Activated CD4-positive, alpha-beta T cell treated with anti-CD3 and anti-CD28 coated beads for 4 hours (primary cell): ENCODE results near the gene KHNYN.
"Not testable (repeated sequence)": the region's sequence is repeated elsewhere in the genome, so short reads cannot be mapped to it uniquely, and the experiment has no call there.

Experiments
- DNase-seq, 2 donors: peaks; one replicate each; pipeline ENCODE4 v3.0.0-alpha.2; 2020

Gene KHNYN

DNA sequence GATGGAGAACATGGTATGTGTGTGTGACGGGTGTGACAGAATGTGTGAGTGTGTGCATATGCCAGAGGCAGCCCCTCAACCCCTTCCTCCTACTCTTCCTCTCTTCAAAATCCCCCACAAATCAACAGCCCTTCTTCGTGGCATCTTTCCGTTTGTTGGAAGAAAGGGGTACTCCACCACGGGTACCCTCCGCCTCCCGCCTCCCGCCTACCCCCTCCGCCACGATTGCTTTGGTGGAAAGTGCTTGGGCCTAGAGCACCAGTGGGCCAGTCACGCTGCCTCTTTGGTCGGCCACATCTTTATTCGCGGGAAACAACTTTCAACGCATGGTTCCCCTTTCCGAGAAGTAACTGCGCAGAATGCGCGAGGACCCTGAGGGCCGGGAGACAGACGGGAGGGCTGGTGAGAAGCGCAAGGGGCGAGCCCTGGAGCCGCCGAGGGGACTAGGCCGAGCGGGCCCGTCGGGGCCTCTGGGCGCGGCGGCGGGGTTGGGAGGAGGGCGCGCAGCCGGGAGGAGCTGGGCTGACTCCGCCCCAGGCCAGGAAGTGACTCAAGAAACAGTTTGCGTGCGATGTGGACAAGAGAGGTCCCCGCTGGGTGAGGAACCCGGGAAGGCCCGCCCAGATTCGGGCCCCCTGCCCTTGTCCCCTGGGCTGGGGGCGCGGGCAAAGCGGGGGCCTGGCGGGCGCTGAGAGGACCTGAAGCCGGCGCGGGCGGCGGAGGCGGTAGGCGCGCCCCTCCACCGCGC is at the start of gene KHNYN, which contains the start of gene CBLN3:
TSS of gene KHNYN (plus strand) at position 560 of the 748 bp plus-strand sequence. CDS start 777 bp downstream, outside the sequence.
TSS of gene CBLN3 (minus strand) at position 274 of the 748 bp plus-strand sequence. CDS start 614 bp downstream, outside the sequence.
- peak; percentile 83 to 86 for DNase-seq

DNA sequence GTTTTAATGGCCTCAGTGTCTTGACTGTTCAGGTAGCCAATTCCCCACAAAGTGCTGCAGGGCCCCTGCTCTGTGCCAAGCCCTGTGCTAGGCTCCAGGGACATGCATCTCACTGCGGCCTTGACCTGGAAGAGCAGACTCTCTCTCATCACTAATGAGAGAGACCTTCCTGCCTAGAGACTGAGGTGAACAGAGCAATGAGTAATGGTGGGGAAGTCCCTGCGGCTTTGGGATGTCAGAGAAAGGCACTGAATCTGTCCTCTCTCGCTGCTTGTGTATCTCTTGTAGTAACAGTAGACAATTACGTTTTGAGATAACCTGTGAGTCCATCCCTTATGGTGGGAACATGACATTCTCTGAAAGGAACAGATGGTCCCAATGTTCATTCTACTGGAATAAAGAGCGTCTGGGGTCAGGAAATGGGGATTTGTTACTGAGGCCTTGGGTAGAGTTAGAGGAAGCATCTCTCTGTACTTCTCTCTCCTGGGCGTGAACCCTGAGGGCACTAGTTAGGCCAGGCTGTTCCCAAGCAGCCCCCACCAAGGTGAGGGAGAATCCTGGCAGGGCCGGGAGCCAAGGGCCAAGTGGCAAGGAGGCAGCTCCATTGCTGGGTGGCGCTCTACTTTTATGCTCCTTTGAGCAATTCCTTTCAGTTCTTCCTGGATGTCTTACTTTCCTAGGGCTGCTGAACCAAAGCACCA is 48.2 kb upstream of the KHNYN start:
- DNase-seq = no peak

DNA sequence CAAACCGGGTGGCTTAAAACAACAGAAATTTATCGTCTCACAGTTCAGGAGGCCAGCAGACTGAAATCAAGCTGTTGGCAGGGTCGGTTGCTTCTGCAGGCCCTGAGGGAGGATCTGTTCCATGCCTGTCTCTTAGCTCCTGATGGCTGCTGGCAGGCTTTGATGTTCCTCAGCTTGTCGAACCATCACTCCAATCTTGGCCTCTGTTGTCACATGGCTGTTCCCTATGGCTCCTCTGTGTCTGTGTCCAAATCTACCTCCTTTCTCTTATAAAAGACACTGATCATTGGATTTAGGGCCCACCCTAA is 47.7 kb upstream of the KHNYN start:
- no peak for DNase-seq

DNA sequence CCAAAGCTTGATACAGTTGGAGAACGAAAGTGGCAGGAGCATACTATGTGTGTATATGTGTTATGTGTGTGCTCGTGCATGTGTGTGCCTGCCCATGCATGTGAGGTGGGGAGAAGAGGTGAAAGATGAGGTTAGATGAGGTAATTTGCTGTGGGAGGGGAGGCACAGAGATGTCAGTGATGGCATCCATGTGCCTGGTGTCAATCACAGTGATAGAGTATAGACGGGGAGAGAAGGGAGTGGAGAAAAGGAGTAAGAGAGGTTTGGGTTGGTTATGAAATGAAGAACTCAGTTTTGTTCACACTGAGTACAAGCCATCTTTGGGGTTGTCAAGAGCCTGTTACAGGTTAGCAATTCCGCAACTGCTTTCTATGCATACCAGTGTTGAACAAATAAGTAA is 45.6 kb upstream of the KHNYN start:
- DNase-seq = no peak

DNA sequence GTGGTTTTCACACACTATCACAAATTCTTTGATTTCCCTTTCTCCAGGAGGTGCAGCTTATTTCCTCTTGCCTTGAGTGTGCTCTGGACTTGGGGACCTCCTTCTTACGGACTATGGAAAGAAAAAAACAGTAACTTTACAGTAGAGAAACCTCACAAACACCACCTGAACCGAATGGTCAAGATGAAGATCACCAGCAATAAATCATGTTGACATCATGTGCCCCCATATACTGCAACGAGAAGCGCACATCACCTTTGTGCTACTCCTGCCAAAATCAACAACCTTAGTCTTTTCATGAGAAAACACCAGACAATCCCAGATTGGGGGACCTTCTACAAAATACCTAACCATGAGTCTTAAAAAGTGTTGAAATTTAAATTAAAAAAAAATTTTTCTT is 44.2 kb upstream of the KHNYN start:
- no peak for DNase-seq

DNA sequence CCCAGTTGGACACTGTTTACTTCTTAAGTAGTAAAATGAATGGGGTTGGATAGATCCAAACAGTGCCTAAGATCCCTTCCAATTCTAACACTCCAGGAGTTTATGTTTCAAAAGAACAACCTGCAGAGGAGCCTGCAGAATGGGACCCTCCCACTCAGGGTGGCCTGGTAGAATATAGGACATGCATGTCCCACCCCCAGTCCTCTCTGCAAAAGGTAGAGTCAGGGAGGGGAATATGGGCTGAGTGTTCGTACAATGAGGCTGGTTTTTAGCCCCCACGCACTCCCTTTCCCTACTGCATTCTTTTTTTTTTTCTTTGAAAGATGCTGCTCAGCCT is 42.8 kb upstream of the KHNYN start:
- no peak for DNase-seq

DNA sequence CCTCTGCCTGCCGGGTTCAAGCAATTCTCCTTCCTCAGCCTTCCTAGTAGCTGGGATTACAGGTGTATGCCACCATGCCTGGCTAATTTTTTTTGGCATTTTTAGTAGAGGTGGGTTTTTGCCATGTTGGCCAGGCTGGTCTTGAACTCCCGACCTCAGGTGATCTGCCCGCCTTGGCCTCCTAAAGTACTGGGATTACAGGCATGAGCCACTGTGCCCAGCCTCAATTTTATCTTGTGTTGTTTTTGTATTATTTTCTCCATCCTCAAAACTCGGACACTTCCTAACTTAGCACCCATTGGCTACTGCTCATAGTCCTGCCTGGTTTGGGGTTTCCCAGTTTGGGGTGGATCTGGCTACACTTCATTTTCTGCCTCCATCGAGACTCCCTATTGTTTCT is 42.2 kb upstream of the KHNYN start:
- not testable (repeated sequence) for DNase-seq

DNA sequence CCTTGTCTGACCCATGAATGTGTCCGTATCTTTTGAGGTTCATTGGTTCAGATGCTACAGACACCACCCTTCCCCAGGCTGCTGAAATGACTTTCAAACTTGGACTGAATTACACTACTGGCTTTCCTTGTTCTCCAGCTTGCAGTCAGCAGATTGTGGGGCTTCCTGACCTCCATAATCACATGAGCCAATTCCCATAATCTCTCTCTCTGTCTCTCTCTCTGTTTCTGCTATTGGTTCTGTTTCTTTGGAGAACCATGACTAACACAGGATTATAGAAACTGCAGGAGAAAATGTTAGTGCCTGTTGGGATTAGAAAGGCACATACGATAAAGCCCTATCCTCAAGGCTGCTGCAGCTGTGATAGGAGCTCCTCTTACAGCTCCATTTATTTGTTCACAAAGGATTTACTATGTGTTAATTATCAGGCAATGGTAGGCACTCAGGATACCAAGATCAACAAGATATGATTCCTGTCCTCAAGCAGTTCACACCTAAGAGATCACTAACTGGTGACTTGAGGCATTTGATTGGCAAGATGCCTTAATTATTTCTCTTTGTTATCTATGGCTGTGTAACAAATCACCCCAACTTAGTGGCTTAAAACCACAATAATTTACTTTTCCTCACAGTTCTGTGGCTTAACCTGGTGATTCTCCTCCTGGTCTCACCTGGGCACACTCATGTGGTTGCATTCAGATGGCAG is 41.1 kb upstream of the KHNYN start:
- no peak for DNase-seq

DNA sequence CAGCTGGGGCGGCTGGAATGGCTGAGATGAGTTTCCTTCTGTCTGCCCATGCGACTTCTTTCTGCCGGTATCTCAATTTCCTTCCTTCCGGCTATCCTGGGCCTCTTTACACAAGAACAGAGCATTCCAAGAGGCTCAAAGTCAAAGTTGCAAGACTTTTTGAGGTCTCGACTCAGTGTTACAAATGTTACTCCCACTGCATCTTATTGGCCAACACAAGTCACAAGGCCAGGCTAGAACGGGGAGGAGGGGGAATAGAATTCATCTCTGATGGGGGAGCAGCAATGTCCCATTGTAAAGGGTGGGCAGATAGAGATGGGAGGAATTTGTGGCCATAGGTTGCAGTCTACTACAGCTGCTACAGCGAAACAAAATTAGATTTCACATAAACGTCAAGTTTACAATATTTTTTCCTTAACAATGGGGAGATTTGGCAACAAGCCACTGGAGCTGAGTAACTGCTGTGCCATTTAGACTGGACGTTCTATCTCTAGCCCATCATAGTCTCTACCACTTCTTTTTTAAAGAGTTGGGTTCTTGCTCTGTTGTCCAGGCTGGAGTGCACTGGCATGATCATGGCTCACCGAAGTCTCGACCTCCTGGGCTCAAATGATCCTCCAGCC is 40.4 kb upstream of the KHNYN start:
- no peak for DNase-seq

DNA sequence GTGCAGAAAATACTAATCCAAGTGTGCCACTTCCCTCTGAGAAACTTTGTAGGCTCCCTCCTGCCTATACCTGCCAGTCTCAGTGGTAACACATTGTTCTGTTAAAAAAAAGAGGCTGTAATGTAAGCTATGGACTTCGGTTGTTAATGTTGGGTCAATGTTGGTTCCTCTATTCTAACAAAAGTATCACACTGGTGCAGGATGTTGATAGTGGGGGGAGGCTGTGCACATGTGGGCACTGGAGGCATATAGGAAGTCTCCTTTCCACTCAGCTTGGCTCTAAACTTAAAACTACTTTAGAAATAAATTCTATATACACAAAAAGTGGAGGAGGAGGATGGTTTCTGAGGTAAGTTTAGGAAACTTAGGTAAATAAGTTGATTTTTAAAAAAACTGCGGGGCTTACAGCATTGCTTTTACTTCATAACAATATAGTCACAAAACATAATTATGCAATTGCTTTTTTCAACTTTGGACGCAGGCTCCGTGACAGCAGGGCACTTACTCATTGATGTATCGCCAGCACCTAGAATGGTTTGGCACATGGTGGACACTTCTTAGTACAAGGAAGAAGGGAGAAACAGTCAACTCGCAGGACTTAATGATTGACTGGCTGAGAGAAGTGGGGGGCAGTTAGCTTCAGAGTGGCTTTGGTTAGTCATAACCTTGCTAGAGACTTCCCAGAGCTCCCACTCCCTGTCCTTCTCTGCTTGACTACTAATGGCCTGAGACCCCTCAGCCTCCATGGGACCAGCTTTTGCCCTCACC is 38.9 kb upstream of the KHNYN start:
- no peak for DNase-seq

DNA sequence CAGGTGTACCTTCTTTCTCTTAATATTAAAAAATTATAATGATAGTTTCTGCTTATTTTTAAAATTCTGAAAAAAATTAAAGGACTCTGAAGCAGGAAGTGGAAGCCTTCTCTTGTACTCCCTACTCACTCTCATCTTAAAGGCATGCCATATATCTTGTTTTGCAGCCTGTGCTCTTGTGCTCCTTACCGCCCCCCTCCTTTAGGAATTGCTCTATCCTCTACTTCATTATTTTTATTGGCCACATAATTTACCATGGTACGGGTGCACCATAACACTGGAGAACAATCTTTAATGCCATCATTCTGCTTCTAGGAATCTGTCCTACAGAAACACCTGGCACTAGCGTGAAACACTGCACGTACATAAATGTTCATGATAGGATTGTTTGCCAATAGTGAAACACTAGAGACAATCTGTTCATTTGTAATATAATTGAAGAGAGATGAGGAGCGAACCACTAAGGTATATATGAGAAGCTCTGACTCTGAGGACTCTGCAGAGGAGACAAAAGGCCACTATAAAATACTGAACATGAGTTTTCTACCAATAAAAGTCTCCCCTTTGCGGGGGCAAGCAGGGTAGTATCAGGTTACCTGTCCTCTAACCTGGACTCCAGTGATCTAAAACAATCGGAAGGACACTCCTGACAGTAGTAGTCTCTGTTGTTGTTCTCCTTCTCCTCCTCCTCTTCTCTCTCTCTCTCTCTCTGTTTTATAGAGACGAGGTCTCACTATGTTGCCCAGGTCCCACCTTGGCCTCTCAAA is 37.2 kb upstream of the KHNYN start:
- no peak for DNase-seq

DNA sequence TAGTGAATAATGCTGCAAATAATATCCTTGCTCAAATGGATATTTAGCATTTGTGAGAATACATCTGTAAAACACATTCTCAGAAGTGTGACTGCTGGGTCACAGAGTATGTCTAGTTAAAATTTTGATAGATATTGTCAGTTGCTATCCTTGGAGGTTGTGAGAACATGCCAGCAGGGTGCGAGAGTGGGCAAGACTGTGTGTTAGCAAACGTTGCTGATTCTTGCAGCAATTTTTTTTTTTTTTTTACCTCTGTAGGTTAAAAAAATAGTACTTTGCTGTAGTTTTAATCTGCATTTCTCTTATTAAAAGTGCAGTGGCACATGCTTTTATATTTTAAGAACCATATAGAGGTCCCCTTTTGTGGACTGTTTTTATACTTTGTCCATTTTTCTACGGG is 35.5 kb upstream of the KHNYN start:
- no peak for DNase-seq

DNA sequence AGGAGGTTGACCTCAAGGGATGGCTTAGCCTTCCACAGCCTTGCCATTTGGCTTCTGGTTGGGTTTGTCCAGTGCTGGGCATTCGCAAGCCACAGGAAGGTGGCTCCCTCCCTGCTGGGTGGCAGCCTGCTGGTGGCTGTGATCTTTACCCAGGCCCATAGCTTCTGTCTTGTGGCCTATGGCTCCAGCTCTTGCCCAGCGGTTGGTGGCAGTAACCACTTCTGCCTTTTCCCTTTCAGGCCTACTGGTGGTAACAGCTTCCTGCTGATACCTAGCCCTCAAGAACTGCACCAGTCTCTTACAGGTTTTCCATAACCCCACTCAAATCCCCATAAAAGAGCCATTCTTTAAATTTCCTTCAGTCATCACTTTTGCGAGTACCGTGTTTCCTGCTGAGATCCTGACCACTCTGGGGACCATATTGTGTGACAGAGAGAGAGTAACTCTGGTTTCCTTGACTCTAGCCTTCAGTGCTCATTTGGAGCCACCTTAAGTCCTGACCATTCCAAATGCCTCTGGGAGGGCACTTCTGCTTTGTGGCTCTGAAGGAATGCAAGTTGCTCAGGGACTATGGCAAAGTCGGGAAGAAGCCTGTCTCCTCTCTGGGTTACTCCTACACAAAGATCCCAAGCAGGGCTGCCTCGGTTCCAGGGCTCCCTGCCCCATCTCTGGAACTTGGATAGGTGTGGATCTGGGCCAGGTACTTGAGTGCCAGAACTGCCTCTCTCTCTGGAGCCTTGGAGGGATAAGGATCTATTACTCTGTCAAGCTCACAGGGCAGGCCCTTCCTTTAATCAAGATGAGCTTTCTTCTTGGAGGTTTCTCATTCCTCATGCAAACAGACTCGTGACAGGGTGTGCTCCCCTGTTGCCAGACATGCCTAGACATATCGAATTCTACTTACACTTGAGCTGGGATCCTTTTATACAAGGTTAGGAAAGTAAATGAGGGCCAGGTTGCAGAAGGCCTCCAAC is 33.9 kb upstream of the KHNYN start:
- no peak for DNase-seq

DNA sequence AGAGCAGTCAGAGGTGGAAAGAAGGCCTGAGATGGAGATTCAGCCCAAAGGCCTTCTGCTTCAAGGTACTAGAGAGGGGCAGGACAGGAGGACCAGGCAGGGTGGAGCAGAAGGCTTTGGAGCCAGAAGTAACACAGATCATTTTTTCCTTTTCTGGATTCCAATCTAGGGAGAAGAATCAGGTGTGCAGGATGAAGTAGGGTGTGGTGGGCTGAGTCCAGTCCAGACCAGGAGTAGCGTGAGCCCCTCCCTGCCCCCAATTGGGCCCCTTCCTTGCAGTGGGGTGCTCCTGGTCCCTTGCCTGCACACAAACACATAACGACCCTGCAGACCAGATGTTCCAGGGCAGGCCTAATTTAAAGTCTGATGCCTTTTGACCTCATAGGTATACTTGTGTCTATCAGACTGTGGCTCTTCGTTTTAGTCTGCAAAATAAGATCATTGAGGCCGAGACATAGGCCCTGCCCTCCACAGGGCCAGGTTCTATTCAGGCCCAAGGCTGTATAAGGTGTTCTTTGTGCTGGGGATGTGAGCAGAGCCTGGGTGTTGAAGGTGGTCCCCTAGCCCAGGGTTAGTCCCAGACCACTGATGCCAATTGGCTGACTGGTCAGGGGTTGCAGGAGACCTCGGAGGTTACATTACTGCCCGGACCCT is 32.0 kb upstream of the KHNYN start:
- no peak for DNase-seq

DNA sequence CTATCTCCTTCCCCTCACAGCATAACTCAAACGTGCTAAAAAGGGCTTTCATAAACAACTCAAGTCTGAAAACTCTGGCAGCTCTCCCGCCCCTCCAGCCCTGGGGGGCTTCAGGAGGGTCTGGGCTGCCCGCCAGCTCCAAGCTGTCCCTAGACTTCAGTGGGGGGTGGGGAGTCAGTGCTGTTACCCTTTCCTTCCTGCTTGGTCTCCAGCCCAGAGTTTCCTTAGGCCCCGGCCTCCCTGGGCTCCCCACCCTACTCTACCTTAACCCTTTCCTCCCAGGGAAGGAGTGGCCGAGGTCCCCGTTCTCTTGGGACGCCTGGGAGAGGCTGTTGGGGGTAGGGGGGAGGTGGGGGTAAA is 31.5 kb upstream of the KHNYN start:
- no peak for DNase-seq

DNA sequence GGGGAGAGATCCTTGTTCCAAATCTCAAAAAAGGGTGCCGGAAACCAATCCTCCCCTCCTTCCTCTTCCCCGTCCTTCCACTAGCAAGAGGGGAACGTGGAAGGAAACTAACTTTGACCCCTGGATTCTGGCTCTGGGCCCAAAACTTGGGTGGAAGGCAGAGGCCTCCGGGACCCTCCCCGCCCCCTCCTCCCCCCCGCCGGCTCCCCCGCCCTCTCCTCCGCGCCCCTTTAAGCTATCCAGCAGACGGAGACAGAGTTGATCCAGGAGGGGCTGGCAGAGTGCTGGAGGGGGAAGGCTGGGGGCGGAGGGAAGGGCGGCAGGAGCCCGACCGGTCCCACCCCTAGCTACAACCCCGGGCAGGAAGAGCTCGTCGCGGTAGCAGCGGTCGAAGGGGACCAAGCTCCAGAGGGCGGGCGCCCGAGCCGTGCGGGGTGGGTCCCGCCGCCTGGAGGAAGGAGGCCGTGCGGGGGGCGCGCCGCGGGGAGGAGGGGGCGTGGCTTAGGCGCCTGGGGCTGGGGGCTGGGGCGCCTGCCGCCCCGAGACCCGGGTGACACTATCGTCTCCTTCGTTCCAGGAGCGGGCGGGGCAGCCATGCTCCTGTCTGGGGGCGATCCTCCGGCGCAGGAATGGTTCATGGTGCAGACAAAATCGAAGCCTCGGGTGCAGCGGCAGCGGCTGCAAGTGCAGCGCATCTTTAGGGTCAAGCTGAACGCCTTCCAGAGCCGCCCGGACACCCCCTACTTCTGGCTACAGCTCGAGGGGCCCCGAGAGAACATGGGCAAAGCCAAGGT is 30.9 kb upstream of the KHNYN start, which contains the start of gene NYNRIN:
TSS of gene NYNRIN (plus strand) at position 351 of the 794 bp plus-strand sequence. CDS start at position 595, 244 bp downstream.
- peak in 1 of 2 donors; percentile 16 for DNase-seq

DNA sequence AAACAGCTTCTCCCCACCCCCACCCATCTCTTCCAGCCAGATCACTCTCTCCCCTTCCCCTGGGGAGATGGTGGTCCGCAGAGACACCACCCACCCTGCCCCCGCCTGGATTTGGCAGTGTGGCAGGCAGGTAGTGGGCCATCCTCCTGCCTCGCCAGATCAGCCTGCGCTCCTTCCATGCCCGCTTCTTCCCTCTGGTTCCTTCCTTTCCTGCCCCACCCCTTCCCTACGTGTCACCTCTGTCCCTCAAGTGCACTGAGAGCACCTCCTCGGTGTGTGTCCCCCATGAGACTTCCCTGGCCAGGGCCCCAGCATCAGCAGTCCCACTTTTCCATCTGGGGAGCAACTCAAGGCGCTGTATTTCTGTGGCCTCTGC is 30.3 kb upstream of the KHNYN start:
- no peak for DNase-seq

DNA sequence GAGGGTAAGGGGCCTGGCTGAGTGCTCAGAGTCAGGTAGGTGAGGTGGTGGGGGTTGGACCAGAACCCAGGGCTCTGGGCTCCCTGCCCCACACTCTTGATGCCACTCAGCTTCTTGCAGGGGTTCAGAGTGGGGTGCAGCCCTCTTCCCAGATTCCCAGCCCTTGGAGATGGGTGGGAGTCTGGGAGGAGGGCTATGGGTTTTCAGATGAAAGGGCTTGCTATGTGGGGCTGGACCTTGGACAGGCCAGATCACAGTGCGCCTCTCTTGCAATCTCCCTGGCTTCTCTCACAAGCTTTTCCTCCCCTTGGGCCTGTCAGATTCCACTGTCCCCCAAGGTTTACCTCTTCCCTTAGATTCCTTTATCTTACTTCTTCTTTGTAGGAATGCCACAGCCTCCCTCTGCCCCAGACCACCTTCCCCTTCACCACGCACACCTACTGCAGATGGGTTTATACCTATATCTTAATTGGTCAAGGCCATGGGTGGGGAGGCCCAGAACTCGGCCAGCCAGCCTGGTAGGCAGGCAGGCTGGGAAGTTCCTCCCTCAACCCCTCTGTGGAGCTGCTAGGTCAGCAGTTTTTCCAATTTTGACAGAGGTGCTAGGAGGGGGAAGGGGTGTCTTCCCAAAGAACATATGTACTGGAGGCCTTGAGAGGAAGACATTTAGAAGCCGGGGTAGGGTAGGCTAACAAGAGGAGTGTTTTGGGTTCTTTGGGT is 29.6 kb upstream of the KHNYN start:
- no peak for DNase-seq
